Adipocyte (in vitro differentiated cells): Measurements from ENCODE around the gene FAM47E.
"Not testable (repeated sequence)": the region's sequence is repeated elsewhere in the genome, so short reads cannot be mapped to it uniquely, and the experiment has no call there.

Source experiments
- DNase-seq: peaks from one replicate; pipeline ENCODE4 v3.0.0-alpha.2; 2015; ENCODE audit warnings: low read depth
- H3K27me3 ChIP-seq: replicated peaks from 2 replicates; pipeline ENCODE4 v1.7.0; 2013; ENCODE audit warnings: mild to moderate bottlenecking, low read length, moderate library complexity; ENCODE audit not compliant: control insufficient read depth, insufficient read depth
- H3K36me3 ChIP-seq: 2 replicates; pipeline ENCODE4 v1.7.0; 2013; ENCODE audit warnings: low read length, mild to moderate bottlenecking, moderate library complexity; ENCODE audit not compliant: control insufficient read depth, insufficient read depth, severe bottlenecking
- H3K4me1 ChIP-seq: 2 replicates; pipeline ENCODE4 v1.7.0; 2013; ENCODE audit warnings: mild to moderate bottlenecking, low read length, moderate library complexity; ENCODE audit not compliant: control insufficient read depth, insufficient read depth
- H3K4me3 ChIP-seq: 2 replicates; pipeline ENCODE4 v1.7.0; 2013; ENCODE audit warnings: mild to moderate bottlenecking, low read length, moderate library complexity
- H3K9ac ChIP-seq: 2 replicates; pipeline ENCODE4 v1.7.0; 2013; ENCODE audit warnings: mild to moderate bottlenecking, low read length, moderate library complexity
- H3K9me3 ChIP-seq: 2 replicates; pipeline ENCODE4 v1.7.0; 2013; ENCODE audit warnings: mild to moderate bottlenecking, low read length, moderate library complexity; ENCODE audit not compliant: control insufficient read depth

Gene FAM47E

DNA sequence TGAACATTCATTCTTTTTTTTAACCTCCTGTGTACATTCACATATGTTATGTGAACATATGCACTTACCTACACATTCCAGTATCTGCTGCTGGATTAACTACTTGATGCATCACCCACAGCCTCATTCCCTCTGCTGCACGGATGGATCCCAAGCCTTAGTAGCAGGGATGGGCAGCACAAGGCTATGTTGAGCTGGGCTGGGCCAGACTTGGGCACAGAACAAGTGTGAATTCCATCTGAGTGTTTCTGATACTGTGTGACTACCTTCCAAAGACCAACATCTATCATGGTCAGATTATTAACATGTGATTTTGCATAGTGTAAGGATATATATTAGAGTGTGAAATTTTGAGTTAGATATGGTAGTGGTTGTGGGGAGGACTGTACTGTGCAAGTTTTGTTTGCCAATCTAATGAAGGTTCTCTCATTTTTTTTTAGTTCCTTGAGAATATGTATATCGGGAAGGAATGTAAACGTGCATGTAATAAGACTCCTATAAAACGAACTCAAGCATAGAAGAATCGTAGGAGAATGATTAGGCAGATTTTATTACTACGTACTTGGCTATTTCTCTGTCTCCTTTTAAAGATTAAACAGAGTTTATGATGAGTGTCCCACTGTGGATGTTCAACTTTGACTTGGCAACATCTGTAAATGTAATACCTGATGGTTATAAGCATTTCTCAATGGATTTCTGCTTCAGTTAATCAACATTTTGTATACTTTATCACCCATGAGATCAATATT is 31.6 kb downstream of the FAM47E start:
- Histone ChIP-seq H3K4me1 (peaks cover 32% of the 10 kb centered on the region), H3K9ac (no peak overlapping the region), H3K4me3 (no peak overlapping the region), H3K36me3 (no peaks in the 10 kb centered on the region), H3K9me3 (peaks cover 5% of the 10 kb centered on the region), H3K27me3 (no peaks in the 10 kb centered on the region)
- DNase-seq, result no peak

DNA sequence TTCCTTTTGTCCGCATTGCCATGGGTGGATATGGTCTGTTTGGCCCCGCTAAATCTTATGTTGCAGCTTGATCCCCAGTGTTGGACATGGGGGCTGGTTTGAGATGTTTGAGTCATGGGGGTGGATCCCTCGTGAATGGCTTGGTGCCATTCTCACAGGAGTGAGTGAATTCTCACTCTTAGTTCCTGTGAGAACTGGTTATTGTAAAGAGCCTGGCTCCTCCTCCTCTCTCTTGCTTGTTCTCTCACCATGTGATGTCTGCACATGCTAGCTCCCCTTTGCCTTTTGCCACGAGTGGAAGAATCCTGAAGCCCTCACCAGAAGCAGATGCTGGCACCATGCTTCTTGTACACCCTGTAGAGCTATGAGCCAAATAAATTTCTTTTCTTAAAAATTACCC is 32.4 kb downstream of the FAM47E start:
- Histone ChIP-seq H3K36me3 (no peaks in the 10 kb centered on the region), H3K27me3 (no peaks in the 10 kb centered on the region), H3K4me1 (peaks cover 26% of the 10 kb centered on the region), H3K4me3 (no peak overlapping the region), H3K9me3 (peaks cover 5% of the 10 kb centered on the region), H3K9ac (no peak overlapping the region)
- DNase-seq, result no peak

DNA sequence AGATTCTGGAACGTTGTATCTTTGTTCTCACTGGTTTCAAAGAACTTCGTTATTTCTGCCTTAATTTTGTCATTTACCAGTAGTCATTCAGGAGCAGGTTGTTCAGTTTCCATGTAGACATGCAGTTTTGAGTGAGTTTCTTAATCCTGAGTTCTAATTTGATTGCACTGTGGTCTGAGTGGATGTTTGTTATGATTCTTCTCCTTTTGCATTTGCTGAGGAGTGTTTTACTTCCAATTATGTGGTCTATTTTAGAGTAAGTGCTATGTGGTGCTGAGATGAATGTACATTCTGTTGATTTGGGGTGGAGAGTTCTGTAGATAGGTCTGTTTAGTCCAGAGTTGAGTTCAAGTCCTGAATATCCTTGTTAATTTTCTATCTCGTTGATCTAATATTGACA is 36.3 kb downstream of the FAM47E start:
- DNase-seq, H3K9me3 ChIP-seq, H3K9ac ChIP-seq, H3K4me3 ChIP-seq, H3K27me3 ChIP-seq, H3K4me1 ChIP-seq, H3K36me3 ChIP-seq: not testable (repeated sequence)

DNA sequence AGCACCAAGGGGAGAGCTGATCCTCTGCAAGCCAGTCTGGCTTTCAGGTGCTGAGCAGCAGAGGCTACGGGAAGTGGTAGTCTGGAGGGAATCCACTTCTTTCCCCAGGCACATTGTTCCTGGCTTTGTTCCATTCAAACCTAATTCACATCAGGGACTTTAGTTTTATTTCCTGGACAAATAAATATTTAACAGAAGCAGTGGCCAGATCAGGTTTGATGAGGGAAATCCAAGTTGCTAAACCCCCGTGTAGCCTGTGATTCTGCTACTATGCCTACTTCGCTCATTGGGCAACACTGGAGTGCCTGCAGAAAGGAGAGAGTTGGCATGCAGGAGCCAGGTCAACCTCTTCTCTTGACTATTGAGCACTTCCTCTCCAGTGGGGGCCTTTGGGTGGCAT is 41.2 kb downstream of the FAM47E start:
- Histone ChIP-seq H3K4me1 (peaks cover 32% of the 10 kb centered on the region), H3K9ac (no peak overlapping the region), H3K9me3 (peaks cover 7% of the 10 kb centered on the region), H3K4me3 (no peak overlapping the region), H3K36me3 (peaks cover 5% of the 10 kb centered on the region), H3K27me3 (no peaks in the 10 kb centered on the region)
- no peak for DNase-seq

DNA sequence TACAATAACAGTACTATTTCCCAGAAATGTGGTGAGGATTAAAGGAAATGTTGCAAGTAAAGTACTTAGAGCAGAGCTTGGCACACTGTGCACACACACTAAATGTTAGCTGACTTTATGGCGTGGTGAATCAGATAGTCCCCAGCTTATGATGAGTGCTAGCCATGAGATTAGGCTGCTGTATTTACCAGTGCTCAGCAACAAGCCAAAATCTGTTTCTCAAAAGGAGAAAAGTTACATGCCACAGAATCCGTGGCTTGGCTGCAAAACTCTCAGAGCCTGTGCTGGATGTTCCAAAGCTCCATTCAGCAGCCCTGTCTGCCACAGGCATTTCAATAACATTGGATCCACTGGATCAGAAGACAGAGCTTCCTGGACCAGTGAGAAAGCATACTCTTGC is 42.3 kb downstream of the FAM47E start:
- DNase-seq, result no peak

DNA sequence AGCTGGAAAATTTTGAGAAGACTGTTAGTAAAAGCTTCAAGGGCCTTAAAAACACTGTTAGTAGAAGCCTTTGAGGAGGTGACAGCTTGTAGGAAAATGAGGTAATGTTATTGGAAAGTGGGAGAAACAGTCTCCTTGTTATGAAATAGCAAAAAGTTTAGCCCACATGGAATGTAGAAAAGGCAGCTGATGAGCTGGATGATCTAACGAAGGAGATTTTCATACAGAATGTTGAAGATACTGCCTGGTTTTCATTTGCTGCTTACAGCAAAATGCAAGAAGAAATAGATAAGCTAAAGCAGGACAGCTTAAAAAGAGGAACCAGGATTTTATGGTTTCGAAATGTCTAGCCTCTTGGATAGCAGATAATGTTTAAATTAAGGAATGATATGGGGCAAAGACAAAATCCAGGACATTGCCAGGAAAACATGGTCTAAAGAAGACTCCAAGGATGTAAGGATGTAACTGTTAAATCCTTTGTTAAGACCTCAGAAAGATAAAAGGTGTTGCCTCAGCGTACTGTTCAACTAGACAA is 44.8 kb downstream of the FAM47E start:
- Histone ChIP-seq H3K4me1 (peaks cover 39% of the 10 kb centered on the region), H3K4me3 (no peak overlapping the region), H3K36me3 (no peaks in the 10 kb centered on the region), H3K27me3 (no peaks in the 10 kb centered on the region), H3K9me3 (peaks cover 10% of the 10 kb centered on the region), H3K9ac (no peak overlapping the region)
- no peak for DNase-seq

More for the DNA sequence above, 42.3 kb downstream of the FAM47E start:
- H3K9ac ChIP-seq, result peak overlapping the region; percentile 40
- no peak overlapping the region for H3K4me3 ChIP-seq
- peaks cover 10% of the 10 kb centered on the region for H3K9me3 ChIP-seq
- peaks cover 5% of the 10 kb centered on the region for H3K36me3 ChIP-seq
- no peaks in the 10 kb centered on the region for H3K27me3 ChIP-seq
- peaks cover 32% of the 10 kb centered on the region for H3K4me1 ChIP-seq

DNA sequence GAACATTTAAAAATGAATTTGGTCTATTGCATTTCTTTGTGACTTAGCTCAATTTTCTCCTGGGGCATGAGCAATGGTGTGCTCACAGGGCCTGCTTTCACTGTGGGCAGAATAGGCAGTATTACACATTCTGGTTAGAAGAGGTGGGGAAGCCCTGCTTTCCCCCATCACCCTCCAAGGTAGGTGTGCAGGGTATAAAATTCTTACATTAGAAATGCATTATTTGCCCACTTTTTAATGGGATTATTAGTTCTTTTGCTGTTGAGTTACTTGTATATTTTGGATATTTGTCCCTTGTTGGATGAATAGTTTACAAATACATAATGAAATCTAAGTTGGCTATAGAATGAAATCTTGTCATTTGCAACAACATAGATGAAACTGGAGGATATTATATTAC is 46.7 kb downstream of the FAM47E start:
- no peak for DNase-seq
- Histone ChIP-seq H3K36me3 (no peaks in the 10 kb centered on the region), H3K4me3 (no peak overlapping the region), H3K27me3 (no peaks in the 10 kb centered on the region), H3K4me1 (peaks cover 47% of the 10 kb centered on the region), H3K9ac (no peak overlapping the region), H3K9me3 (peaks cover 10% of the 10 kb centered on the region)

DNA sequence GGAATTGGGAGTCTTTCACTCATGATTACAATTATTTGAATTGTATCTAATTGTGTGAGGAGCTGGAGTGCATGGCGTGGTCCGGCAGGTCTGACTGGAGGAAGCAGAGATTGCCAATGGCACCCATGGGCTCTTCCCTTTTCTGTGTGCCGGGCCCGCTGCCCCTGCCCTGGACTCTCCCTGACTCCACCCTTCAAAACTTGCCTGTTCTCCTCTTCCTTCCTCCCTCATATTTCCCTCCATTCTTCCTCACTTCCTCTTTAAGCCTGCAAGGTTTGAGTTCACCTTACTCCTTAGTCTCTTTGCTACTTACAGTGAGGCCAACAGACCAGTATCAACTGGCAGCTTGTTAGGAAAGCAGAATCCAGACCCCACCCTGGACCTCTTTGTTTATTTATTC is 48.5 kb downstream of the FAM47E start:
- no peak for DNase-seq
- Histone ChIP-seq H3K4me1 (peaks cover 36% of the 10 kb centered on the region), H3K9ac (no peak overlapping the region)

DNA sequence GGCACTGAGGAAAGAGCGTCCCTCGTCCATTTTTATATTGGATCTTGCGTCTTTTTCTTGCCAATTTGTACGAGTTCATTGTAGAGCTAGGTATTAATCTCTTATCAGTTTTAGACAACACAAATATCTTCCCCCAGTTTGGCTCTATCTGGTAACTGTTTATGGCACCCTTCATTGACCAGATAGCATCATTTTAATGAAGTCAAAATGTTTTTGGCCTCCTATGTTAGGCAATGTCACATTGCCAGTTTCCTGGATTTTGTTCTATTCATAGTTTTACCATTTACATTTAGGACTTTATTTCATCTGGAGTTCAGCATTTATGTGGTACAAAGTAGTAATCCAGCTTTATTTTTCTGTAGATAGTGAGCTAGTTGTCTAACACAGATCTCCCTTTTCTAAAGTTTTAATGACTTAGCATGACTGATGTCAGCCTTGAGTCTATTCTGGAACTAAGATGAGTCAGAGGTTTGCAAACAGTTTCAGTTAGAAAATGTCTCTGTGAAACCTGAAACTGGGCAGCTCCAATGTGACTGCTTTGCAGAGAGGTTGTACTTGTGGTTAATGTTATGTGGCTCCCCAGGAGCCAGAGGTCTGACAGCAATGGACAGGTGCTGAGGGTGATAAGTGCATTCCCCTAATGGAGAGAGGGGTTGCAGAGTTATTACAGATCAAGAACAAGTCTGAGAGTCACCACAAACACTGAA is 49.7 kb downstream of the FAM47E start:
- H3K4me3 ChIP-seq, result no peak overlapping the region
- no peaks in the 10 kb centered on the region for H3K36me3 ChIP-seq
- H3K4me1 ChIP-seq, result peaks cover 40% of the 10 kb centered on the region
- DNase-seq, result peak; percentile 86
- peaks cover 10% of the 10 kb centered on the region for H3K9me3 ChIP-seq
- no peaks in the 10 kb centered on the region for H3K27me3 ChIP-seq
- peak overlapping the region; percentile 18 for H3K9ac ChIP-seq

More for the DNA sequence above, 48.5 kb downstream of the FAM47E start:
- Histone ChIP-seq H3K9me3 (peaks cover 10% of the 10 kb centered on the region), H3K4me3 (no peak overlapping the region), H3K36me3 (no peaks in the 10 kb centered on the region), H3K27me3 (no peaks in the 10 kb centered on the region)

DNA sequence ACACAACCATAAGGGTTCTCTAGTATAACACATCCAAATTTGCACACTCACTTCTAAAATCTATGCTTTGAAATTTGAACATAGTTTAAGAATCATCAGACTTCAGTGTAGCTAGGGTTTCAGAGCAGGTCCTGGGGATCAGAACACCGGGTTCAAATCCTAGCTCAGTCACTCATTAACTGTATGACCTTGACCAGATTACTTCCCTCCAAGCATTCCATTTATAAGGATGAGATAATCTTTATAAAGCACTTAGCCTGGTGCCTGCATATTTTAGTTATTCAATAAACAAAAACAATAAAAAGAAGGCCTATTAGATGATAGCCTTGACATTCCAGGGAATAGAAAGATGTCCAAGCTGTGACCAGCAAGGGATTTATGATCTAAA is 50.2 kb downstream of the FAM47E start:
- no peak overlapping the region for H3K9ac ChIP-seq
- peaks cover 37% of the 10 kb centered on the region for H3K4me1 ChIP-seq
- H3K9me3 ChIP-seq, result peaks cover 6% of the 10 kb centered on the region
- DNase-seq, result no peak
- H3K36me3 ChIP-seq, result no peaks in the 10 kb centered on the region
- no peak overlapping the region for H3K4me3 ChIP-seq
- no peaks in the 10 kb centered on the region for H3K27me3 ChIP-seq

DNA sequence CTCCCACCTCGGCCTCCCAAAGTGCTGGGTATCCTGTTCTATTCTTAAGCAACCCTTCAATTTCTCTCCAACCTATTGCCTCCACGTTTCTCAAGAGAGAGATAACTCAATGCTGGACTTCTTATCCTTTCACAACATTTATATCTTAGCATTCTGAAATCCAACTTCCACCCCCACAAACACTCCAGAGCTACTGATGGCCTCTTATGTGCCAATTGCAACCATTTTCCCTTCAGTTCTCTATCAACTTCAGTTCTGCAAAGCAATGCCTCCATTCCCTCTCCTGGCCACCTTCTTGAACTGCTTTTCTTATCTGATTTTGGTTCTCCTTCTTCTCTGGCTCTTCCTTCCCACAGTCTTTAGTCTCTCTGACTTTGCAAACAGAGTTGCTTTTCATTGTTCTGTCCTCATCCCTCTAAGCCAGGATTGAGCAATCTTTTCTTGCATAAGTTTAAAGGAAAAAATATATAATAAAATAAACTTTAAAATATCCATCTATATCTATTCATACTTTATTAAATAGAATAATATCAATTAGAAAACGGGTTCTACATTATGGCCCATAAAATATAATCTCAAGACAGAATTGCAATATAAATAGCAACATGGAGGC is 51.4 kb downstream of the FAM47E start:
- H3K4me1 ChIP-seq, result peaks cover 38% of the 10 kb centered on the region
- peak; percentile 67 for DNase-seq
- no peaks in the 10 kb centered on the region for H3K27me3 ChIP-seq

More for the DNA sequence above, 51.4 kb downstream of the FAM47E start:
- Histone ChIP-seq H3K9me3 (peaks cover 3% of the 10 kb centered on the region), H3K36me3 (no peaks in the 10 kb centered on the region), H3K9ac (no peak overlapping the region), H3K4me3 (peak overlapping the region; percentile 46)
